ENCODE results near the gene COL18A1. TPM values are rescaled to one million over a fixed set of nuclear protein-coding genes. Genes with fewer than 3 reads are reported as not detected.

COL18A1 gene
- total and polyA plus RNA-seq, 5 donors from 2014 or later = 0.29 to 2.7 (median 1.3) TPM

GRCh38 chr21:45484318-45484717, 79.4 kb downstream of the COL18A1 start:
- ATAC-seq (ENCODE audit: low read depth in 2 of 2) (no peak), DNase-seq (no peak)
- Histone ChIP-seq H3K27ac (ENCODE audit: insufficient read depth, low read length, poor library complexity, severe bottlenecking) (no peak overlapping the region), H3K9me3 (ENCODE audit: control insufficient read depth in 2 of 2, low read length in 2 of 2) (no peaks in the 10 kb centered on the region), H3K36me3 (ENCODE audit: control insufficient read depth, insufficient read depth, low read length) (no peaks in the 10 kb centered on the region), H3K27me3 (ENCODE audit: control insufficient read depth, insufficient read depth, low read length) (no peaks in the 10 kb centered on the region), H3K4me3 (ENCODE audit: low read depth, low read length) (no peak overlapping the region), H3K4me1 (ENCODE audit: control insufficient read depth, insufficient read depth, low read length, poor library complexity, severe bottlenecking) (peaks cover 10% of the 10 kb centered on the region)
- Mint-ChIP-seq H3K9me3 (peaks cover 0 to 2% (median 0%) of the 10 kb centered on the region in 7 donors), H3K27me3 (no peaks in the 10 kb centered on the region), H3K4me3 (peak overlapping the region in 3 of 4 donors; percentile 19 to 81 (median 61)), H3K4me1 (peaks cover 0 to 41% (median 5%) of the 10 kb centered on the region in 4 donors), H3K27ac (peak overlapping the region in 2 of 3 donors; percentile 26 to 94), H3K36me3 (no peaks in the 10 kb centered on the region)

DNA sequence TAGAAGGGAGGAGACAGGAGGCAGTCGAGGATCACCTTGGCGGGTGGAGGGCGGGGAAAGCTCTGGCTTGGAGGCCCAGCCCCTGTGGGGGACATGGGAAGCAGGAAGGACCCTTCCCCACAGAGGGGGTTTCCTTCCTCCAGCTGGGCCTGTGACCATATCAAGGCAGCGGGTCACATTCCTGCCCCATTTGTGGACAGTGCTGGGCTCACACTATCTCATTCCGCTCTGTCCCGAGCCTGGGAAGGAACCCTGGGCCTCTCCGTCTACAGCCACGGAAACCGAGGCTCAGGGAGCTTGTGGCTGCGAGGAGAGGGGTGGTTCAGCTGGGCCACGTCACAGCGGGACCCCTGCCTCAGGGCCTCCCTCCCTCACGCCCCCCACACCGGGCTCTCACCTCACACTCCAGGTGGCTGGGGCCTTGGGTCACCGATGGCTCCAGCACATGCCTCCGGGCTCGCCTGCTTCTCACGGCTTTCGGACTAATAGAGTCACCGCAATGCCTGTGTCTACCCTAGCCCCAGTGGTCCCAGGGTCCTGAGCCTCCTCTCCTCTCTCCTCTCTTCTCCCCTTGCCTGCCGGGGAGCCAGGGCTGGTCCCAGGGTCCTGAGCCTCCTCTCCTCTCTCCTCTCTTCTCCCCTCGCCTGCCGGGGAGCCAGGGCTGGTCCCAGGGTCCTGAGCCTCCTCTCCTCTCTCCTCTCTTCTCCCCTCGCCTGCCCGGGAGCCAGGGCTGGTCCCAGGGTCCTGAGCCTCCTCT, 80.9 kb downstream of the COL18A1 start:
- Mint-ChIP-seq H3K27ac (peak overlapping the region in 1 of 3 donors; percentile 20), H3K4me1 (peaks cover 0 to 34% (median 4%) of the 10 kb centered on the region in 4 donors), H3K36me3 (no peaks in the 10 kb centered on the region), H3K9me3 (peaks cover 0 to 2% (median 0%) of the 10 kb centered on the region in 7 donors), H3K27me3 (no peaks in the 10 kb centered on the region), H3K4me3 (no peak overlapping the region)
- Histone ChIP-seq H3K4me1 (ENCODE audit: control insufficient read depth, insufficient read depth, low read length, poor library complexity, severe bottlenecking) (peaks cover 13% of the 10 kb centered on the region), H3K27me3 (ENCODE audit: control insufficient read depth, insufficient read depth, low read length) (no peaks in the 10 kb centered on the region), H3K9me3 (ENCODE audit: control insufficient read depth in 2 of 2, low read length in 2 of 2) (no peaks in the 10 kb centered on the region), H3K36me3 (ENCODE audit: control insufficient read depth, insufficient read depth, low read length) (no peaks in the 10 kb centered on the region), H3K27ac (ENCODE audit: insufficient read depth, low read length, poor library complexity, severe bottlenecking) (no peak overlapping the region), H3K4me3 (ENCODE audit: low read depth, low read length) (no peak overlapping the region)
- ATAC-seq (ENCODE audit: low read depth in 2 of 2) (no peak), DNase-seq (no peak)

- Histone ChIP-seq H3K4me3 (ENCODE audit: low read depth, low read length) (no peak overlapping the region), H3K36me3 (ENCODE audit: control insufficient read depth, insufficient read depth, low read length) (no peaks in the 10 kb centered on the region), H3K9me3 (ENCODE audit: control insufficient read depth in 2 of 2, low read length in 2 of 2) (no peaks in the 10 kb centered on the region), H3K27ac (ENCODE audit: insufficient read depth, low read length, poor library complexity, severe bottlenecking) (no peak overlapping the region), H3K4me1 (ENCODE audit: control insufficient read depth, insufficient read depth, low read length, poor library complexity, severe bottlenecking) (peaks cover 13% of the 10 kb centered on the region), H3K27me3 (ENCODE audit: control insufficient read depth, insufficient read depth, low read length) (no peaks in the 10 kb centered on the region)
- no peaks in the 10 kb centered on the region for H3K36me3 Mint-ChIP-seq
- H3K27me3 Mint-ChIP-seq = no peaks in the 10 kb centered on the region
- no peak for ATAC-seq (ENCODE audit: low read depth in 2 of 2)
- DNase-seq = no peak
- no peak overlapping the region for H3K4me3 Mint-ChIP-seq
- peaks cover 0 to 30% (median 4%) of the 10 kb centered on the region in 4 donors for H3K4me1 Mint-ChIP-seq
- H3K27ac Mint-ChIP-seq = peak overlapping the region in 1 of 3 donors; percentile 69
- H3K9me3 Mint-ChIP-seq = peaks cover 0 to 2% (median 0%) of the 10 kb centered on the region in 7 donors
These were observed 81.6 kb downstream of the COL18A1 start for GRCh38 chr21:45486443-45487160.

DNA sequence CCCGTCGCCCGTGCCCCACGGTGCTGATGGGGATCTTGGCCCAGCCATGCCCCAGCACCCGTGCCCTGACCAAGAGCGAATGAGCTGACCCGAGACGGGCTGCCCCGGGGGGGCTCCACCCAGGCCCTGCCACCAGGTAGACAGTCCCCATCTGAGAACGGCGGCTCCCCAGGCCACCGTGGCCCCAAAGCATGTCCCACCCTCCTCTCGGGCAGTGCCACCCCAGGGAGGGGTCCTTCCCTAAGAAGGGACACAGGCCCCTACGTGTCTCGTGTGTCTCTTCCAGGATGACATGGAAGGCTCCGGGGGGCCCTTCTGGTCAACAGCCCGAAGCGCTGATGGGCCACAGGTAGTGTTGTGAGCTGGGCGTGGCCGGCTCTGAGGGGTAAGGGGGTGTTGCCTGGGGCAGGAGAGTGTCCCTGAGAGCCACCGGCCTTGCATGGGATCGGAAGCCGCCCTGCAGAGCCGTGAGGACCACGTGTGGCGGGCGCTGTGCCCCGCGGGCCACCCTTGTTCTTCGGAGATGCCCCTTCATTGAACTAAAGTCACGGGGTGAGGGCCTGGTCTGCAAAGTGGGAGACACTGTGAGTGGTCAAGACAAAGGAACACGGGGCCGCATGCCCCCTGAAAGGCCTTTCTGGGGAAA, 82.3 kb downstream of the COL18A1 start:
- Histone ChIP-seq H3K27ac (ENCODE audit: insufficient read depth, low read length, poor library complexity, severe bottlenecking) (no peak overlapping the region), H3K4me3 (ENCODE audit: low read depth, low read length) (no peak overlapping the region), H3K4me1 (ENCODE audit: control insufficient read depth, insufficient read depth, low read length, poor library complexity, severe bottlenecking) (peaks cover 12% of the 10 kb centered on the region), H3K9me3 (ENCODE audit: control insufficient read depth in 2 of 2, low read length in 2 of 2) (no peaks in the 10 kb centered on the region), H3K27me3 (ENCODE audit: control insufficient read depth, insufficient read depth, low read length) (no peaks in the 10 kb centered on the region), H3K36me3 (ENCODE audit: control insufficient read depth, insufficient read depth, low read length) (no peaks in the 10 kb centered on the region)
- DNase-seq (no peak), ATAC-seq (ENCODE audit: low read depth in 2 of 2) (no peak)
- Mint-ChIP-seq H3K4me1 (peaks cover 0 to 27% (median 4%) of the 10 kb centered on the region in 4 donors), H3K27ac (no peak overlapping the region), H3K4me3 (no peak overlapping the region), H3K27me3 (no peaks in the 10 kb centered on the region), H3K9me3 (peaks cover 0 to 2% (median 0%) of the 10 kb centered on the region in 7 donors), H3K36me3 (no peaks in the 10 kb centered on the region)

DNA sequence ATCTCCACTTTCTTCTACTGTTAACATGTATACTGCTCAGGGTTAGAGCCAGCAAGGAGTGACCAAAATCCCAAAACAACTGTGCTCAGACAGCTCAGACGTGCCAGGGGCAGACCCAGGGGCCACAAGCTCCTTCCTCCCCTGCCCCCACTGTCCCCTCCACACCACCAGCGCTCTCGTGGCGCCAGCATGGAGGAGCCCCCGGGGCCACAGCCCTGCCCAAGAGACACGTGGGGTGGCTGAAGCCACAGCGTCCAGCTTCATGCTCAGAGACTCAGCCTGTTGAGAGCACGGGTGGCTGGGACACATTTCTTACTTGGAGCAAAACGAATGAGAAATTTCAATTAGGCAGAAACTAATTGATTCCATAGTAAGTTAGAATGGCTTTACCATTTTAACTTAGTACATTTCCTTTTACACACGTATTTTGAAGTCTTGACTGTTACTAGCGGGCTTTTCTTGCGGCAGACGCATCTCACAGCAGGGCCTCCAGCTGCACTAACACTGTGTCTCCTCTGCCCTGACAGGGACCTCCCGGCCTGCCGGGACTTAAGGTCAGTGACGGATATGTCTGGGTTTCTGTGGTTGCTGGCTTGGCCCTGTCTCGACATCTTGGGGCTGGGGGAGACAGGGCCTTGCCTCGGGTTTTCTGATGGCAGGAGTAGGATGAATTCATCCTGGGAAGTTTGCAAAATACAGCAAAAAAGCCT, 83.1 kb downstream of the COL18A1 start:
- Mint-ChIP-seq H3K36me3 (no peaks in the 10 kb centered on the region), H3K4me1 (peaks cover 0 to 20% (median 3%) of the 10 kb centered on the region in 4 donors), H3K27ac (peak overlapping the region in 1 of 3 donors; percentile 69), H3K27me3 (no peaks in the 10 kb centered on the region), H3K9me3 (peaks cover 0 to 2% (median 0%) of the 10 kb centered on the region in 7 donors), H3K4me3 (no peak overlapping the region)
- DNase-seq (no peak), ATAC-seq (ENCODE audit: low read depth in 2 of 2) (no peak)
- Histone ChIP-seq H3K4me1 (ENCODE audit: control insufficient read depth, insufficient read depth, low read length, poor library complexity, severe bottlenecking) (peaks cover 5% of the 10 kb centered on the region), H3K9me3 (ENCODE audit: control insufficient read depth in 2 of 2, low read length in 2 of 2) (no peaks in the 10 kb centered on the region), H3K4me3 (ENCODE audit: low read depth, low read length) (no peak overlapping the region), H3K27ac (ENCODE audit: insufficient read depth, low read length, poor library complexity, severe bottlenecking) (no peak overlapping the region), H3K27me3 (ENCODE audit: control insufficient read depth, insufficient read depth, low read length) (no peaks in the 10 kb centered on the region), H3K36me3 (ENCODE audit: control insufficient read depth, insufficient read depth, low read length) (no peaks in the 10 kb centered on the region)

DNA sequence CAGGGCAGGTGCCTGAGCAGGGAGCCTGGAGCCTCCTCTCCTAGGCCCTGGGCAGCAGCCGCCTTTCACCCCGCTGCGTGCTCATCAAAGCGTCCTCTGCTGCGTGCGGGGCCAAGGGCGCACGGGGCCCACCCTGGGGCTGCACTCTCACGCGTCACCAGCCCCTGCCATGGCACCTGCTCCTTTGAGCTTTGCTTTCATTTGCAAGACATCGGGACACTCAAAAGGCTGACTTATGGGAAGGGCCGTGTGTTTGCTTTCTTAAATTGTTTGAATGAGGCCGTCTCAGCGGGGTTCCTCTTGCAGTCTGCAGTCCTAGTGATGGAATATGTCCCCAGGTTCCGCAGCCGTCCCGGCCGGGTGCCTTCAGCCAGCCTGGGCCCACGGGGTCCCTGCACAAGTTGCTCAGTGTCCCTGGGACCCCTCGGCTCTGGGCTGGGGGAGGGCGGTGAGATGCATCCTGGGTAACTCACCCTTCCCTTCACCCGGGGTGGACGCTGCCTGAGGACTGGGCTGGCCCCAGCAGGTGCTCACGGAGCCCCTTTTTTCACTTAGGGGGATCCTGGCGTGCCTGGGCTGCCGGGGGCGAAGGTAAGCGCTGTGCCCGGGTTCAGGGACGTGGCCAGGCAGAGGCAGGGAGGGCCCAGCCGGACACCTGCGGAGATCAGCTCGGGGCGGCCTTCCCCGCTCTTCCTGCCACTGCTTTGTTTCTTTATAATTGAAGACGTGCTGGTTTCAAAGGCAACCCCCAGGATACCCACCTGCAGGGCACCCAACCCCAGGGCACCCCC, 84.2 kb downstream of the COL18A1 start:
- peaks cover 0 to 10% (median 2%) of the 10 kb centered on the region in 4 donors for H3K4me1 Mint-ChIP-seq
- DNase-seq = no peak
- H3K27ac Mint-ChIP-seq = no peak overlapping the region
- Histone ChIP-seq H3K27me3 (ENCODE audit: control insufficient read depth, insufficient read depth, low read length) (no peaks in the 10 kb centered on the region), H3K4me3 (ENCODE audit: low read depth, low read length) (no peak overlapping the region), H3K36me3 (ENCODE audit: control insufficient read depth, insufficient read depth, low read length) (no peaks in the 10 kb centered on the region), H3K4me1 (ENCODE audit: control insufficient read depth, insufficient read depth, low read length, poor library complexity, severe bottlenecking) (peaks cover 4% of the 10 kb centered on the region), H3K9me3 (ENCODE audit: control insufficient read depth in 2 of 2, low read length in 2 of 2) (no peaks in the 10 kb centered on the region), H3K27ac (ENCODE audit: insufficient read depth, low read length, poor library complexity, severe bottlenecking) (no peak overlapping the region)
- no peaks in the 10 kb centered on the region for H3K9me3 Mint-ChIP-seq
- no peaks in the 10 kb centered on the region for H3K27me3 Mint-ChIP-seq
- H3K36me3 Mint-ChIP-seq = no peaks in the 10 kb centered on the region
- no peak for ATAC-seq (ENCODE audit: low read depth in 2 of 2)
- H3K4me3 Mint-ChIP-seq = no peak overlapping the region

DNA sequence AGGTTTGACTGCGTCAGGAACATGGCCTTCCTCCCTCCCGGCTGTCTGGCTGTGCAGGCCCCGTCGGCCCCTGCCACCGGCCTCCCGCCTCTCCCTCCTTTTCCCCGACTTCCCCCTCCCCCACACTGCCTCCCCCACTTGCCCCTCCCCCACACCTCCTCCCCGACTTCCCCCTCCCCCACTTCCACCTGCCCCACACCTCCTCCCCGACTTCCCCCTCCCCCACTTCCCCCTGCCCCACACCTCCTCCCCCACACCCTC, 84.7 kb downstream of the COL18A1 start:
- Mint-ChIP-seq H3K4me3 (no peak overlapping the region), H3K9me3 (no peaks in the 10 kb centered on the region), H3K27ac (no peak overlapping the region), H3K27me3 (no peaks in the 10 kb centered on the region), H3K4me1 (peaks cover 0 to 6% (median 0%) of the 10 kb centered on the region in 4 donors), H3K36me3 (no peaks in the 10 kb centered on the region)
- Histone ChIP-seq H3K27me3 (ENCODE audit: control insufficient read depth, insufficient read depth, low read length) (no peaks in the 10 kb centered on the region), H3K36me3 (ENCODE audit: control insufficient read depth, insufficient read depth, low read length) (no peaks in the 10 kb centered on the region), H3K9me3 (ENCODE audit: control insufficient read depth in 2 of 2, low read length in 2 of 2) (no peaks in the 10 kb centered on the region), H3K4me1 (ENCODE audit: control insufficient read depth, insufficient read depth, low read length, poor library complexity, severe bottlenecking) (peaks cover 4% of the 10 kb centered on the region), H3K27ac (ENCODE audit: insufficient read depth, low read length, poor library complexity, severe bottlenecking) (no peak overlapping the region), H3K4me3 (ENCODE audit: low read depth, low read length) (no peak overlapping the region)
- ATAC-seq (ENCODE audit: low read depth in 2 of 2) (no peak), DNase-seq (no peak)
